GM23338 (cell line): ENCODE data around the gene MRPS31. TPM values are rescaled to one million over a fixed set of nuclear protein-coding genes. Genes with fewer than 3 reads are reported as not detected.

Experiments used
- ATAC-seq: fragments of 200-7000 bp; cut with Tn5 transposase; 3 replicates; pipeline ENCODE4 v1.9.1; 2020
- DNase-seq: peaks from one replicate; pipeline ENCODE4 v3.0.0-alpha.2; 2015; ENCODE audit warnings: low spot score
- H2AFZ ChIP-seq: fragments of 200-600 bp; sonication (generic); 2 replicates; pipeline ENCODE4 v1.8.0; 2016; ENCODE audit warnings: antibody characterized with exemption, mild to moderate bottlenecking, moderate library complexity
- H3F3A ChIP-seq: fragments of 200-600 bp; sonication (generic); replicated peaks from 2 replicates; pipeline ENCODE4 v1.8.0; 2017; ENCODE audit warnings: antibody characterized with exemption, mixed run types, low read depth
- H3K27ac ChIP-seq: fragments of 200-600 bp; sonication (generic); 2 replicates; pipeline ENCODE4 v1.6.1; 2016; ENCODE audit warnings: low read depth
- H3K27me3 ChIP-seq: fragments of 200-600 bp; sonication (generic); 2 replicates; pipeline ENCODE4 v1.8.0; 2016; ENCODE audit warnings: mild to moderate bottlenecking, mixed run types, moderate library complexity; ENCODE audit not compliant: insufficient read depth
- H3K36me3 ChIP-seq: fragments of 200-600 bp; sonication (generic); 2 replicates; pipeline ENCODE4 v1.8.0; 2016; ENCODE audit warnings: mild to moderate bottlenecking; ENCODE audit not compliant: insufficient read depth
- H3K4me1 ChIP-seq: fragments of 200-600 bp; sonication (generic); 2 replicates; pipeline ENCODE4 v1.8.0; 2016; ENCODE audit warnings: mild to moderate bottlenecking, moderate library complexity; ENCODE audit not compliant: insufficient read depth
- H3K4me2 ChIP-seq: fragments of 200-600 bp; sonication (generic); 2 replicates; pipeline ENCODE4 v1.7.1; 2017; ENCODE audit warnings: mixed run types
- H3K4me3 ChIP-seq: fragments of 200-600 bp; sonication (generic); 2 replicates; pipeline ENCODE4 v1.6.1; 2016; ENCODE audit warnings: mixed run types
- H3K79me2 ChIP-seq: fragments of 200-600 bp; sonication (generic); replicated peaks from 2 replicates; pipeline ENCODE4 v1.8.0; 2017; ENCODE audit warnings: mild to moderate bottlenecking; ENCODE audit not compliant: insufficient read depth
- H3K9me2 ChIP-seq: fragments of 200-600 bp; sonication (generic); 2 replicates; pipeline ENCODE4 v1.8.0; 2017; ENCODE audit not compliant: insufficient read depth
- H4K20me1 ChIP-seq: fragments of 200-600 bp; sonication (generic); replicated peaks from 2 replicates; pipeline ENCODE4 v1.8.0; 2017; ENCODE audit warnings: mild to moderate bottlenecking; ENCODE audit not compliant: insufficient read depth
- H3K27ac Mint-ChIP-seq: 2 replicates; pipeline ENCODE4 v1.8.0; 2020; ENCODE audit warnings: inconsistent platforms, mild to moderate bottlenecking, moderate library complexity, mixed read lengths
- H3K27me3 Mint-ChIP-seq: 3 replicates; pipeline ENCODE4 v1.8.0; 2022; ENCODE audit warnings: low read depth, mild to moderate bottlenecking, moderate library complexity, mixed read lengths, inconsistent platforms; ENCODE audit not compliant: insufficient read depth, poor library complexity
- H3K36me3 Mint-ChIP-seq: 3 replicates; pipeline ENCODE4 v1.8.0; 2021; ENCODE audit warnings: low read depth, mild to moderate bottlenecking, inconsistent platforms, moderate library complexity, mixed read lengths
- H3K4me1 Mint-ChIP-seq: 3 replicates; pipeline ENCODE4 v1.8.0; 2020; ENCODE audit warnings: mild to moderate bottlenecking, inconsistent platforms, mixed read lengths
- H3K4me3 Mint-ChIP-seq: 3 replicates; pipeline ENCODE4 v1.8.0; 2021; ENCODE audit warnings: moderate library complexity, mild to moderate bottlenecking, inconsistent platforms, mixed read lengths
- H3K9me3 Mint-ChIP-seq: 3 replicates; pipeline ENCODE4 v1.8.0; 2020; ENCODE audit warnings: moderate library complexity, mild to moderate bottlenecking, inconsistent platforms, mixed read lengths
- CREB1 ChIP-seq: fragments of 250-450 bp; sonication (Bioruptor Pico); IDR thresholded peaks from 2 replicates; pipeline ENCODE4 v1.5.0; 2020; ENCODE audit warnings: low read depth, mild to moderate bottlenecking, moderate library complexity
- CTCF ChIP-seq, 2 experiments: fragments of 200-600 bp in 1 of 2; sonication (generic) in 1 of 2; conservative IDR thresholded peaks; 2 replicates each; pipeline versions ENCODE4 v1.5.1 to v1.6.1; 2016 to 2017; ENCODE audit warnings: antibody characterized with exemption in 2 of 2, low read depth in 2 of 2, mild to moderate bottlenecking in 2 of 2, moderate library complexity in 1 of 2
- EZH2 ChIP-seq: fragments of 200-600 bp; sonication (generic); IDR thresholded peaks from one replicate; pipeline ENCODE4 v1.8.0; 2017; ENCODE audit warnings: antibody characterized with exemption, mild to moderate bottlenecking, low read depth; ENCODE audit not compliant: unreplicated experiment
- EZH2phosphoT487 ChIP-seq: fragments of 200-600 bp; sonication (generic); IDR thresholded peaks from one replicate; pipeline ENCODE4 v1.8.1; 2018; ENCODE audit warnings: antibody characterized with exemption; ENCODE audit not compliant: unreplicated experiment
- JUNB ChIP-seq: IDR thresholded peaks from one replicate; pipeline ENCODE4 v1.6.1; 2016; ENCODE audit warnings: antibody characterized with exemption; ENCODE audit not compliant: unreplicated experiment
- NANOG ChIP-seq: IDR thresholded peaks from 2 replicates; pipeline ENCODE4 v1.6.1; 2016; ENCODE audit warnings: antibody characterized with exemption, borderline replicate concordance
- POLR2AphosphoS5 ChIP-seq: IDR thresholded peaks from 2 replicates; pipeline ENCODE4 v1.6.1; 2016; ENCODE audit warnings: antibody characterized with exemption, low read depth
- REST ChIP-seq: IDR thresholded peaks from one replicate; pipeline ENCODE4 v1.6.1; 2018; ENCODE audit warnings: antibody characterized with exemption; ENCODE audit not compliant: unreplicated experiment
- STAT1 ChIP-seq: IDR thresholded peaks from one replicate; pipeline ENCODE4 v1.6.1; 2016; ENCODE audit warnings: antibody characterized with exemption; ENCODE audit not compliant: unreplicated experiment
- ZNF114 ChIP-seq: fragments of 250-450 bp; sonication (Bioruptor Pico); IDR thresholded peaks from 2 replicates; pipeline ENCODE4 v1.5.0; 2020; ENCODE audit warnings: mild to moderate bottlenecking, moderate library complexity
- ZNF331 ChIP-seq: fragments of 250-450 bp; sonication (Bioruptor Pico); IDR thresholded peaks from 2 replicates; pipeline ENCODE4 v1.5.0; 2020; ENCODE audit warnings: low read depth, mild to moderate bottlenecking, moderate library complexity
- ZNF462 ChIP-seq: fragments of 250-450 bp; sonication (Bioruptor Pico); IDR thresholded peaks from 2 replicates; pipeline ENCODE4 v1.5.0; 2020; ENCODE audit warnings: mild to moderate bottlenecking, moderate library complexity
- polyA plus RNA-seq: library from polyadenylated mRNA; unstranded; fragments of >200 nt; fragmentation: Nextera tagmentation; extraction: Ambion mirVana; gene quantifications from 2 replicates; pipeline ENCODE4 v1.2.1, GENCODE V29; 2016
- total RNA-seq: library from RNA; depleted of rRNA; stranded (reverse); fragments of >200 nt; shearing (Covaris generic); gene quantifications from 2 replicates; pipeline ENCODE4 v1.2.3, GENCODE V29; 2014
- TF ChIP-seq, protein P1 (sequence below): IDR thresholded peaks from 2 replicates; pipeline ENCODE4 v1.6.1; 2016; ENCODE audit warnings: antibody characterized with exemption

MRPS31 gene
- total and polyA plus RNA-seq, 2 experiments from 2014 or later, result 26.8 to 62.7 TPM

DNA sequence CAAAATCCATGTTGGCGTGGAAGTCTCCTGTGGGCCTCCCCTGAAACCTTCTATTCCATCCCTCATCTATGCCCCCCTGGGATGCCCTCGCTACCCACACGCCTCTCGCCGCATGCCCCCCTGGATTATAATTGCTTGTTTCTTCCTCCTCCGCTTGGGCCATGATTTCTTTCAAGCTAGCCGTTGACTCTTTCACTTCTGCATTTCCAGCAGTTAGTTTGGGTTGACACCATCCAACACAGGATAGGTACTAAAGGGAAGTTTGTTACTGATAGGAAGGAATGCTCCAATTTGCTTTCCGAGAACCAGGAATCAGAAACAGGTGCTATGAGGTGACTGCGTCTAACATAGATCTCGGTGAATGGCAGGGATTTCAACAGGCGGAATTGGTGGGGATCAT is 10.7 kb upstream of the MRPS31 start:
- Histone ChIP-seq H3K27me3 (no peaks in the 10 kb centered on the region), H4K20me1 (no peaks in the 10 kb centered on the region), H3K27ac (no peak overlapping the region), H3K4me2 (no peak overlapping the region), H2AFZ (peak overlapping the region; percentile 95; the same call in 1 of the 2 replicates), H3K4me3 (no peak overlapping the region), H3K79me2 (no peaks in the 10 kb centered on the region), H3F3A (no peaks in the 10 kb centered on the region), H3K36me3 (no peaks in the 10 kb centered on the region), H3K9me2 (no peaks in the 10 kb centered on the region), H3K4me1 (no peaks in the 10 kb centered on the region)
- Mint-ChIP-seq H3K36me3 (no peaks in the 10 kb centered on the region; the same call in 2 of the 3 replicates), H3K27me3 (no peaks in the 10 kb centered on the region), H3K9me3 (no peaks in the 10 kb centered on the region), H3K4me3 (no peak overlapping the region), H3K27ac (no peak overlapping the region), H3K4me1 (peaks cover 10% of the 10 kb centered on the region)
- ATAC-seq (no peak), DNase-seq (no peak)
- TF ChIP-seq EZH2phosphoT487 (no peak), STAT1 (no peak), REST (no peak), EZH2 (no peak), POLR2AphosphoS5 (no peak), CREB1 (CRISPR knock-in tag) (no peak), ZNF462 (CRISPR knock-in tag) (no peak), ZNF331 (CRISPR knock-in tag) (no peak), CTCF (conservative IDR thresholded peaks at IDR 0.05; ENCODE audit: low read depth in 2 of 2) (no peak), ZNF114 (CRISPR knock-in tag) (no peak), JUNB (no peak), NANOG (no peak)
- TF ChIP-seq, protein P1, sequence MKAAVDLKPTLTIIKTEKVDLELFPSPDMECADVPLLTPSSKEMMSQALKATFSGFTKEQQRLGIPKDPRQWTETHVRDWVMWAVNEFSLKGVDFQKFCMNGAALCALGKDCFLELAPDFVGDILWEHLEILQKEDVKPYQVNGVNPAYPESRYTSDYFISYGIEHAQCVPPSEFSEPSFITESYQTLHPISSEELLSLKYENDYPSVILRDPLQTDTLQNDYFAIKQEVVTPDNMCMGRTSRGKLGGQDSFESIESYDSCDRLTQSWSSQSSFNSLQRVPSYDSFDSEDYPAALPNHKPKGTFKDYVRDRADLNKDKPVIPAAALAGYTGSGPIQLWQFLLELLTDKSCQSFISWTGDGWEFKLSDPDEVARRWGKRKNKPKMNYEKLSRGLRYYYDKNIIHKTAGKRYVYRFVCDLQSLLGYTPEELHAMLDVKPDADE, result no peak
